ENCODE measurements around the gene GRM8.

GRM8 gene

GRCh38 chr7:126803990-126804389 is 448.8 kb downstream of the GRM8 start:
- no peak for DNase-seq

- DNase-seq = peak; percentile 17 to 19
Measured at GRCh38 chr7:126803060-126803665, 449.6 kb downstream of the GRM8 start.

- DNase-seq = no peak
Measured at GRCh38 chr7:126801733-126802132, 451.0 kb downstream of the GRM8 start.

- no peak for DNase-seq
Measured at GRCh38 chr7:126799541-126799940, 453.2 kb downstream of the GRM8 start.

GRCh38 chr7:126792521-126792920 is 460.2 kb downstream of the GRM8 start:
- no peak for DNase-seq

GRCh38 chr7:126791306-126791705 is 461.4 kb downstream of the GRM8 start:
- DNase-seq = no peak

- DNase-seq = no peak
Measured at GRCh38 chr7:126790763-126791162, 462.0 kb downstream of the GRM8 start.

- DNase-seq = no peak
Measured at GRCh38 chr7:126783613-126784012, 469.1 kb downstream of the GRM8 start.

GRCh38 chr7:126780993-126781392 is 471.7 kb downstream of the GRM8 start:
- DNase-seq = no peak

GRCh38 chr7:126778101-126778500 is 474.6 kb downstream of the GRM8 start:
- no peak for DNase-seq

- no peak for DNase-seq
Measured at GRCh38 chr7:126776498-126776897, 476.2 kb downstream of the GRM8 start.

GRCh38 chr7:126774077-126774476 is 478.7 kb downstream of the GRM8 start:
- no peak for DNase-seq

GRCh38 chr7:126768836-126769235 is 483.9 kb downstream of the GRM8 start:
- DNase-seq = no peak

GRCh38 chr7:126760914-126761577 is 491.7 kb downstream of the GRM8 start:
- DNase-seq = no peak

GRCh38 chr7:126755381-126755780 is 497.4 kb downstream of the GRM8 start:
- DNase-seq = no peak

GRCh38 chr7:126750207-126750911 is 502.4 kb downstream of the GRM8 start:
- DNase-seq = no peak

- DNase-seq = no peak
Measured at GRCh38 chr7:126728967-126729366, 523.8 kb downstream of the GRM8 start.

- peak in 1 of 2 experiments; percentile 12 for DNase-seq
Measured at GRCh38 chr7:126727930-126728391, 524.8 kb downstream of the GRM8 start.

- no peak for DNase-seq
Measured at GRCh38 chr7:126723966-126724544, 528.7 kb downstream of the GRM8 start.

- DNase-seq = no peak
Measured at GRCh38 chr7:126720232-126720631, 532.5 kb downstream of the GRM8 start.

GRCh38 chr7:126718419-126718818 is 534.3 kb downstream of the GRM8 start:
- DNase-seq = no peak

- DNase-seq = no peak
Measured at GRCh38 chr7:126716321-126716720, 536.4 kb downstream of the GRM8 start.

- DNase-seq = no peak
Measured at GRCh38 chr7:126715076-126715475, 537.7 kb downstream of the GRM8 start.

Data from activated T-cell treated with anti-CD3 and anti-CD28 coated beads, Interleukin-2, amount 50 U/mL, for 48 hours (primary cell).